ENCODE results near the gene PADI3.
"Not testable (repeated sequence)": the region's sequence is repeated elsewhere in the genome, so short reads cannot be mapped to it uniquely, and the experiment has no call there.

Gene PADI3

DNA sequence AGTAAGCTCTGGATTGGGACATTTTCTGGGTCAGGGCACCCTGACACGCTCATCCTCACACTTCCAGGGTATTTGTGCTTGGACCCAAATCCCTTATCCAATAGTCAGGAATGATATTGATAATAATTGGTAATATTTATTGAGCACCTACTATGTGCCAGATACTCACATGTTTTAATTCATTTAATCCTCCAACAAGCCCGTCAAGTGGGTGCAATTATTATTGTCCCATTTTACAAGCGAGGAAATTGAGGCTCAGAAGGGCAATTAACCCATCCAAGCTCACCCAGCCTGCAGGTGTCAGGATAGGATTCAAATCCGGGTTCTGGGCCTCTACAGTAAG lies 11.4 kb upstream of the PADI3 start:
- in situ Hi-C loops (cut with HindIII; ENCODE audit: low sequenced_read_pairs), result no loop called here

DNA sequence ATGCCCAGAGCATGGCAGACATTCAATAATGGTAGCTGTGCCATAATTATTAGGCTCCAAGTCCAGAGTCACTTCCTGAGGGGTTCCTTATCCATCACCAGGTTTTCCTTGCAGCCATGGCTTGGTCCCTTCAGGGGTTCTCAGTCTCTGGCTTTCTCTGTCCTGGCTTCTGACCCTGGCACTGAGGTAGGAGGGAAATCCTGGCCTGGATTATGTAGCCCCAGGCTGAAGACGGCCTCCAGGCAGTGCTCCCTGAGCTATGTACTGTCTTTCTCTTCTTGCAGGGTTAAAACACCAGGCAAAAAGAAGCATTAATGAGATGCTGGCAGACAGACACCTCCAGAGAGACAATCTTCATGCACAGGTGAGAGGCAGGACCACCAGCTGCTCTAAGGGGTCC lies 9.5 kb upstream of the PADI3 start:
- in situ Hi-C loops (cut with HindIII; ENCODE audit: low sequenced_read_pairs), result no loop called here

DNA sequence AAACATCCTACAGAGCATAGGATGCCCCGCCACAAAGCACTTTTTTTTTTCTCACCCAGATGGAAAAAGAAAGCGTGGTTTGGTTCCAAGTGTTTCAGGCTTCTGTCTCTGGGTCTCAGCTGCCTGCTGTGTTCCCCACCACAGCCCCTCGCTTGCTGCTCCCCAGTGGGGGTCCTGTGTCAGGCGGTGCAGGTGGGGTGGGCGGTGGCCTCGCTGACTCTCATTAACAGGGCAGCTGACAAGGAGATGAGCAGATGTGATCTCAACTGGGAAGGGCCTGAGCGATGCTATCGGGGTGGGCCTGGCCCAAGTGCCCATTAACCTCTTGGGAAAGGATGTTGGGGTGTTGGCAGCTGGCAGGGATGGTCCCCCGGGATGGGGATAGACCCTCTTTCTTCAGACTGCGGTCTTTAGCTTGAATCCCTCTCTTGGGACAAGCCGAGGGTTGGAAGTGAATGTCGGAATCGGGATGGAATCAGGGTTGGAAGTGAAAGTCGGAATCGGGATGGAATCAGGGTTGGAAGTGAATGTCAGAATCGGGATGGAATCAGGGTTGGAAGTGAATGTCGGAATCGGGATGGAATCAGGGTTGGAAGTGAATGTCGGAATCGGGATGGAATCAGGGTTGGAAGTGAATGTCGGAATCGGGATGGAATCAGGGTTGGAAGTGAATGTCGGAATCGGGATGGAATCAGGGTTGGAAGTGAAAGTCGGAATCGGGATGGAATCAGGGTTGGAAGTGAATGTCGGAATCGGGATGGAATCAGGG lies 7.7 kb upstream of the PADI3 start:
- in situ Hi-C loops (cut with HindIII; ENCODE audit: low sequenced_read_pairs), result not testable (repeated sequence)

DNA sequence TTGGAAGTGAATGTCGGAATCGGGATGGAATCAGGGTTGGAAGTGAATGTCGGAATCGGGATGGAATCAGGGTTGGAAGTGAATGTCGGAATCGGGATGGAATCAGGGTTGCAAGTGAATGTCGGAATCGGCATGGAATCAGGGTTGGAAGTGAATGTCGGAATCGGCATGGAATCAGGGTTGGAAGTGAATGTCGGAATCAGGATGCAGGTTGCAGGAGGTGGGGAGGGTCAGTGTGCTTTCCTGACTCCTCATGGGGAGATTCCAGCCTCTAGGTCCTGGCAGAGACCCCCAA lies 7.2 kb upstream of the PADI3 start:
- in situ Hi-C loops (cut with HindIII; ENCODE audit: low sequenced_read_pairs), result not testable (repeated sequence)

DNA sequence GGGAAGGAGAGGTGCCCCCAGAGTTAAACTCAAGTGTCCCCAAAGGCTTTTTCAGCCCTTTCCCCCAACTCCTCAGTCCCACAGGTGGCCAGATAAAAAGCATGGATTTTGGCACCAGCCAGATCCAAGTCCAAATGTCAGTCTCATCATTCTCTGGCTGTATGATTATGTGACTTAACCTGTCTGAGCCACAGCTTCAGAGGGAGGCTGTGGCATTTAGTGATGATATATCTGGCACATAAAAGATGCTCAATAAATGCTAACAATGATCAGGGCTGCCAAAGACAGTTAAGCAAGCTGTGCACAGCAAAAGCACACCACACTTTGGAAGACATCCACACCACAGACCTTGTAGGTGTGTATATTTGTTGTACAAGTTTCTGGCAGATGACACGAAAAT lies 5.6 kb upstream of the PADI3 start:
- in situ Hi-C loops (cut with HindIII; ENCODE audit: low sequenced_read_pairs), result no loop called here

DNA sequence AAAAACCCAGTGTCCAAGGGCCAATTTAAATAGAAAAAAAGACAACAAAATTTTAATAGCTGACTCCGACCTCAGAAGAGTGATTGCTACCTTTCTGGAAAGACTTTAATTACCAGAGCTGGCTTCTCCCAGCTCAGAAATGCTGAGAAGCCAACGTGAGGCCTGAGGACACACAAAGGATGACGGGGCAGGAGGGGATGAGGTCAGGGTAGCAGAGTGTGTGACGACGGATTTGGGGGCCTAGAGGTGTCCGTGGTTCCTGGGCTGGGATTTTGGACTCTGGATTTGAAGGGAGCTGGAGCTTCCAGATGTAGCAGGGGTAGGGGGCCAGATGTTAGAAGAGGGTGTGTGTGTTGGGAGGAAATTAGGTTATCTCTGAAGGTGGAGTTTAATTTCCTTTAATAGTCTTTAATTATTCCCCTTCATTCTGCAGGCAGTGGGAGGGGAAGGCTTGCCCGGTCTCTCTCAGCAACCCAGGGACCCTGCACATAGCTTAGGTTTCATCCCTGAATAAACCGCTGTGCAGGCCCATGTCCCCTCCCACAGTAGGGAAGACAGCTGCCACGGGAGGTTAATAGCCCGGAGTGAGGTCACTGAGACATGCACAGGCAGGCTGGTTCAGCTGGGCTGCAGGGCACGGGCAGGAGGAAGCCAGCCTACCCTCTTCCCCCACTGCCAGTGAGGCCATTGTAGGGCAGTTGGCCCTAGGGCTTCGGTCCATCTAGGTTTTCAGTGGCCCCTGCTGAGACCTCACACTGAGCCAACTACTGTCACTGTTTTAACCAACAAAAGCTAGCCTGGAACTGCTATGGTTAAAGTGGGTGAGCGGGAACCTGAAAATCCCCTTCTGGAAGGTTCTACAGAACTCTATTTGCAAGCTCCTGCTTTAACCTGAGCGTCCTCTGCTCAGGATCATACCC lies 3.8 kb upstream of the PADI3 start:
- in situ Hi-C loops (cut with HindIII; ENCODE audit: low sequenced_read_pairs), result no loop called here

DNA sequence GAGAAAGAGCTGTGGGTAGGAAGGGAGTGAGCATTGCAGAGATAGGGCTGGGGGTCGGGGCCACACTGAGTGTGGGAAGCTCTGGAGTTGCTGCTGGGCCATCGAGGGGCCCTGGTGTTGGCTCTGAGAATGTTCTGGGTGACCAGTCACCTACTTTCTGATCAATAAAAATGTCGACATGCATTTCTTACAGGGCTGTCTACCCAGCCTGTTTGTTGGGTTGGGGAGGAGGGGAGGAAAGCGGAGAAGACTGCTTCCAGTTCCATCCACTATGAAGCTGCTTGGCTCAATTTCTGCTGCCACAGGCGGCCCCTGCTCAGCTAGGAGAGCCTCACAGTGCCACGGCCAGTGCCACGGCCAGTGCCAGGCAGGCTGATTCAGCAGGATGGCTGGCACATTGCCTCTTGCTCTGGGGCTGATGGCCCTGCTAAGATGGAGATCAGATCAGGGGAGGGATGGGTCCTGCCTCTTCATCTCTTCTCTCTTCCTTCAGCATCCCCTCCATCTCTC lies 3.0 kb upstream of the PADI3 start:
- in situ Hi-C loops (cut with HindIII; ENCODE audit: low sequenced_read_pairs), result no loop called here

DNA sequence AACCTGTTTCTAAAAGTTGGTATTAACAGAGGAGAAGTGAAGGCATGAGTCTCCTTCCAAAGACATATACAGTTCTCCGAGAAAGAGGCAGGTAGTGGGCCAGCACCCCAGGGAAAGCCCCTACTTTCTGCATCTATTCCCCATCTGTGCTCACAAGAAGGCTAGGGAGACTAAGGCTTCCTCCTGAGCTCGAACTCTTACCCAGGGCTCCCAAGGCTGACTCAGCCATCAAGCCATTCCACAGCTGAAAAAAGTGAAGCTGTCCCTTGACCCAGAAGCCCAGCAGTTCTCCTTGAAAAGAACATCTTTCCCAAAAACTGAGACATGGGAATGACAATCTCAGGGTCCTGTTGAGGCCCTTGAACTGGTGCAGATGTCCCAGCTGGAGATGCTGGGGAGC lies 1.9 kb upstream of the PADI3 start:
- in situ Hi-C loops (cut with HindIII; ENCODE audit: low sequenced_read_pairs), result no loop called here

DNA sequence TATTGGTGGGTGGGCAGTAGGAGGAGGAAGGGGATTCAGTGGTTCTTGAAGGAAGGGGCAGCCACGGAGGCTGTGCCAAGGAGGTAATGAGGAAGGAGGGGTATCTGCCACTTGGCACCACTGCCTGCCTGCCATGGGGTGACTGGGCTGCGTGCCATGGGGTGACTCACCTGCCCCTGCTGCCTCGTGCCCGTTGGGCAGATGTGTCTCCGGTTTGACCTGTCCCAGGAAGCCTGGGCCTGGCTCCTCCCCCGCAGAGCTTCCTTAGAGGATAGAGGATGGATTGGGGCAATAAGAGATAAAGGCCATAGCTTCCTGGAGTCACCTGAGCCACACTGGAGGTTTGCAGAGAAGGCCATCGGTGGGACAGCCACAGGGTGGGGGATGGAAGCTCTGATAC lies 1.7 kb downstream of the PADI3 start:
- in situ Hi-C loops (cut with HindIII; ENCODE audit: low sequenced_read_pairs), result no loop called here

DNA sequence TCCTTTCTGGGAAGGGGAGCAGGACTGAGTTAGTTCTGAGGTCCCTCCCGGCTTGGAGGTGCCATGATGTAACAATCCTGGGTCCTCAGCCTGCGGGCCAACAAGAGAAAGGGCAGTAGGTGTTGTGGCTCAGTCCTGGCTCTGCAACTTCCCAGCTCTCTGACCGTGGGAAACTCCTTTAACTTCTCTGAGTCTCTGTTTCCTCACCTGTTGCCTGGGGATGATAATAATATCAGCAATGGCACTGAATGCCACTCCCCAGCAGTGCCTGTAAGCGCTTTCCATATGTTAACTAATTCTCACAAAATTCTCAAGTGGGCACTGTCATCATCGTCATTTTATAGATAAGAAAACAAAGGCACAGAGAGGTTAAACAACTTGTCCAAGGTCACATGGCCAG lies 2.3 kb downstream of the PADI3 start:
- in situ Hi-C loops (cut with HindIII; ENCODE audit: low sequenced_read_pairs), result no loop called here

DNA sequence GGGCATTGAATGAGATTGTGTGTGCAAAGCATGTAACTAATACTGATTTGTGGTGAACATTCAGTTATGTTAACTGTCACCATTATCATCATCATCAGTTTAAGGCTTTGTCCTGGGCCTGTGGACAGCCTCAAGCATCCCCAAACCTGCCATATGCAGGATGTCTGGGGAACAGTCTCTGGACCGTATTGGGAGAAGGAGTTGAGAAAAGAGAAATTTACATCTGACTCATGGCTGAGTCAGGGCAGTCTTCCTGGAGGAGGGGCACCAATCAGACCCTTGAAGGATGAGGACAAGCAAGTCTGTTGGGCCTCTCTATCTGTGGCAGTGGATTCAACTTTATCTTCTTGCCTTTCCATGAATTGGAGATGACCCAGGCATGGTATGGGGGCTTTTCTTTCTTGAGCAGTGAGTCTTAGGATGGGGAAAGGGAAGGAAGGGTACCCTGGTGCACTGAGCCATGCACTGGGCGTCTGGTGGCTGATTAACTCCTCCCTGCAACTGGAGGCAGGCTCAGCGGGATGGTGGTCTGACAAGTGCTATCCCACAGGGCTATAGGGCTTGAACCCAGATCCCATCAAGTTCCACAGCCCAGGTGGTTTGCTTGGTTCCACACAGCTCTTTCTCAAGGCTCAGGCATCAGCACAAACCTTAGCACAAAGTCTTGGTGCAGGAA lies 2.9 kb downstream of the PADI3 start:
- in situ Hi-C loops (cut with HindIII; ENCODE audit: low sequenced_read_pairs), result no loop called here

DNA sequence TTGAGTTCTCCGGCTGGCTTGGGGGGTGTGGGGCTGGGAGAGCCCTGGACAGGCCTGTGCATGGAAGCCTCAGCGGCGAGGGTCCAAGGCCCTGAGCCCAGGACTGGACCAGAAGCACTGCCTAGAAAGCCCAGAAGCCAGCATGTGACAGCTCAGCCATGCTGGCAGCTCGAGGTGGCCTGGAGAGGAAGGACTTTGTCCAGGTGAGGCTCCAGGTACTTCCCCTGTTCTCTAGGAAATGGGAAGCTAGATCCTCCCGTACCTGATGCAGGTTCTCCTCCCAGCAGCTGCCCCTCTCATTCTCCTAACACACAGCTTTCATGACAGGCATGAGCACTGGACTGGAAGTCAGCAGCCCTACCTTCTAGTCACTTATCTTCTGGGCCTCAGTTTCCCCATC lies 6.4 kb downstream of the PADI3 start:
- in situ Hi-C loops (cut with HindIII; ENCODE audit: low sequenced_read_pairs), result no loop called here

DNA sequence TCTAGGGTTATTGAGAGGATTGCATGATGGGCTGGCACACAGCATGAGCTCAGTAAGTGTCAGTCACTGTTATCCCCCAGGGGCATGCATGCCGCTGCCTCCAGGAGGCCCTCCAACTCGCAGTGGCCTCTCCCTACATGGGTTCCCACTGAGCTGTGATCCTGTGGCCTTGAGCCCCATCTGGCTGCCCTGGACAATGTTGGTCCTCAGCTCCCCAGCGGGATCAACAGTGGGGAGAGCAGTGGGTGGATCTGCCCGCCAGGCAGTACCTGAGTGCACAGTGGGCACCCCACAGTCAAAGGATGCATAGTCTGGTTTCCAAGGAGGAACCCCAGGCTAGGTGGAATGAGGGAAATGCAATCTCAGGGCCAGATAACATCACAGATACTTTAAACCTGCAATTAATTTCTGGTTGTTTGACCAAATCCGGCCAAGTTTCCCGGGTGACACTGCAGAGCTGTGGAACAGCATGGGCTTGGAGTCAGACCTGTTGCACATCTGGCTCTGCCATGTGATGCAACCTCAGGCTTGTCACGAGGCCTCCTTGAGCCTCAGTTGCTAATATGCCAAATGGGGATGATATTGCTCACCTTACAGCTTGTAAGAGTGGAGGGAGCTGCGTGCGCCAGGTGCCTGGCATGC lies 9.3 kb downstream of the PADI3 start:
- in situ Hi-C loops (cut with HindIII; ENCODE audit: low sequenced_read_pairs), result no loop called here

DNA sequence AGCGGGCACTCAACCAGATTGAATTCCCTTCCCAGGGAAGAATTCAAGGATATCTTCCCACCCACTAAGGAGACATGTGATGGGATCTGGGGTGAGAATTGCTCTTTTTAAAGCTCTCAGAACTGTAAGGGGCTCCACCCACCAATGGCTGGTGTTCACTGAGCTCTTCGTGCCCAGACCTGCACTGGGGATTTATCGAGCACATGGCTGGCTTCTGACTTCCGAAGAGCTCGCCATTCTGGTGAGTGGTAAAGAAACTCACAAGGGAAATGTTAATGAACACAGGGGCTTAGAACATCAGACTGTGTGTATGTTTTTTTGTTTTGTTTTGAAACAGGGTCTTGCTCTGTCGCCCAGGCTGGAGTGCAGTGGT lies 9.8 kb downstream of the PADI3 start:
- in situ Hi-C loops (cut with HindIII; ENCODE audit: low sequenced_read_pairs), result no loop called here

DNA sequence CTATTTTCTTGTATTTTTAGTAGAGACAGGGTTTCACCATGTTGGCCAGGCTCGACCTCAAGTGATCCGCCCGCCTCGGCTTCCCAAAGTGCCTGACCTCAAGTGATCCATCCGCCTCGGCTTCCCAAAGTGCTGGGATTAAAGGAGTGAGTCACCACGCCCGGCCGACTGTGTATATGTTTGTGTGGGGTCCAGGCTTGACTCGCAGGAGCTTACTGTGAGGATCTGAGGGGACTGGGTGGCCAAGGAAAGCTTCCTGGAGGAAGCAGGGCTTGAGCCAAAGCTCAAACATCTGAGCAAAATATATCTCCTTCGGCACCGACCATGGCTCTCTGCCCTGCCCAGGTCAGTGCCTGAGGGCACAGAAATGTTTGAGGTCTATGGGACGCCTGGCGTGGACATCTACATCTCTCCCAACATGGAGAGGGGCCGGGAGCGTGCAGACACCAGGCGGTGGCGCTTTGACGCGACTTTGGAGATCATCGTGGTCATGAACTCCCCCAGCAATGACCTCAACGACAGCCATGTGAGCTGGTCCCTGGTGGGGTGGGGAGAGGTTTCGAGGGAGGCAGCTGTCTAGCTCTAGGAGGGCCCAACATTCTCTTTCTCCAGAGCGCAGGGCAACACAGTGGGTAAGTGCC lies 10.5 kb downstream of the PADI3 start:
- in situ Hi-C loops (cut with HindIII; ENCODE audit: low sequenced_read_pairs), result no loop called here

DNA sequence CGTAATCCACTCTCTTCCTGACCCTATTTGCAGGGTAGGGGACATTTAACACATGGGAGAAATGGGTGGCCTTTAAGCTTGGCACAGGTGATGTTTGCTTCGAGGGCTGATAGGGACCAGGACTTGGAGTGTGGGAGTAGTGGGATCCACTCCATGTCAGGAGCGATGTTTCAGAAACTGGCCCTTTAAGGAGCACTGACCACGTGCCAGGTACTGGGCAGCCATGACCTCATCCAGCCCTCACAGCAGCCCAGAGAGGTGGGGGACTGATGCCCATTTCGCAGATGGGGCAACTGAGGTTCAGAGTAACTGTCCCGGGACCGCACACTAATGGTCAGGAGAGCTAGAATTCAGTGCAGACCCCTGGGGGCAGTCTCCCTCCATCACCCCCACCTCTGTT lies 11.4 kb downstream of the PADI3 start:
- in situ Hi-C loops (cut with HindIII; ENCODE audit: low sequenced_read_pairs), result loop anchor here (5.0 kb wide), 2 partner anchors 73 to 92 kb away; no protein-coding TSS in a partner anchor

DNA sequence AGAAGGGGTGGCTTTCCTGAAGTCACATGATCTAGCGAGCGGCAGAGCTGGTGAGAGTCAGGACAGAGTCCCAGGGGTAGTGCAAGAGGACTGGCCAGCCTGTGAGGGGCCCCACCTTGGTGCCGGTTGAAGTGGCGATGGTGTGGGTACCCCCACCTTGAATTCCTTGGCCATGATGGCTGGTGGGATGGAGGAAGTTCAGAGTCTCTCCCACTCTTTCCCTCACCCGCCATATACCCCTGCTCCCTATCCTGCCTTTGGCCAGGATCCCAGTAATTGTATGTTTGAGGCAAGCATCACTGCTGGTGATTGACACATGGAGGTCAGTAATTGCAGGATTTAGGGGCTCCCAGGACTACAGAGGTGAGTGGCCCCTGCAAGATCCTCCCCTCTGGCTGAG lies 11.8 kb downstream of the PADI3 start:
- in situ Hi-C loops (cut with HindIII; ENCODE audit: low sequenced_read_pairs), result loop anchor here (5.0 kb wide), 2 partner anchors 73 to 92 kb away; no protein-coding TSS in a partner anchor

DNA sequence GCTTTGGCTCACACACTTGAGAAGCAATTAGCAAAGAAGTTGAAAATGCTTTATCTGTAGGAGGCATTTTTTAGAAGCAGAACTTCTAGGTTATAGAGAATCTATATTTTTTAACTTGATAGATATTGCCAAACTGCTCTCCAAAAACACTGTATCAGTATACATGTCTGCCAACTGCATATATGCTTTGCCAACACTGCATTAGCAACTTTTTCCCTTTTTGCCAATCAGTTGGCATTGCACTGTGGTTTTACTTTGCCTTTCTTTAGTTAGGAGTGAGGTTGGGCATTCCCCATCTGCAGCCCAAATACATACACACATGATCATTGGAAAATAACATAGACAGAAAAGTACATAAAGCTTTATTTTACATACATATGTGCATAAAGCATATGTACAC lies 15.0 kb downstream of the PADI3 start:
- in situ Hi-C loops (cut with HindIII; ENCODE audit: low sequenced_read_pairs), result loop anchor here (5.0 kb wide), 2 partner anchors 77 to 88 kb away; no protein-coding TSS in a partner anchor

DNA sequence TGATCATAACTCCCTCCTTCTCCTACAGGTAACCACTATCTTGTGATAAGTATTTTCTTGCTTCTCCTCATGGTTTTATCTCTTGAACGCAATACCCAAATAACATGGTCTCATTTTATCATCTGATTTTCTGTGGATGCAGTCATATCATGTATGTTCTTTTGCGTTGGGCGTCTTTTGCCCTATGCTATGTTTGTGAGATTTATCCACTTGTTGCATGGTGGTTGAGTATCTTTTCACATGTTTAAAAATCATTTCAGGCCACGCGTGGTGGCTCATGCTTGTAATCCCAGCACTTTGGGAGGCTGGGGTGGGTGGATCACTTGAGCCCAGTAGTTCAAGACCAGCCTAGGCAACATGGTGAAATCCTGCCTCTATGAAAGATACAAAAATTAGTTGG lies 15.6 kb downstream of the PADI3 start:
- in situ Hi-C loops (cut with HindIII; ENCODE audit: low sequenced_read_pairs), result loop anchor here (5.0 kb wide), 2 partner anchors 77 to 88 kb away; no protein-coding TSS in a partner anchor

DNA sequence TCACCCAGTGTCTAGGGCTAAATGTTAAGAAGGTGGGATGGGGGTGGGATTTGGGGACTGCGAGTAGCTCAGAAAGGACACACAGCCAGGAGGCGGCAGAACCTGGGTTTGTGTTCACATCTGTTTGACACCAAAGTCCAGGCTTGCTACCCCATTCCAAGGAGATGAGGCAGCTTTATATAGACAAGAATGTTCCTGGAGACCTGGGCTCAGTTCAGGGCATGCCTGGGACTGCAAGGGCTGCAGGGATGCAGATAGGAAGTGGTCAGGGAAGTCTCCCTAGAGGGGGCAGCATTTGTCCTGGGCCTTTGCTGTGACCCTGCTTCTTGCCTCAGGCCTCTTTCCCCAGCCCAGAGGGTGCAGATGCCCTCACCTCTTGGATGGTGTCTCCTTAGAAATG lies 16.3 kb downstream of the PADI3 start:
- in situ Hi-C loops (cut with HindIII; ENCODE audit: low sequenced_read_pairs), result no loop called here

DNA sequence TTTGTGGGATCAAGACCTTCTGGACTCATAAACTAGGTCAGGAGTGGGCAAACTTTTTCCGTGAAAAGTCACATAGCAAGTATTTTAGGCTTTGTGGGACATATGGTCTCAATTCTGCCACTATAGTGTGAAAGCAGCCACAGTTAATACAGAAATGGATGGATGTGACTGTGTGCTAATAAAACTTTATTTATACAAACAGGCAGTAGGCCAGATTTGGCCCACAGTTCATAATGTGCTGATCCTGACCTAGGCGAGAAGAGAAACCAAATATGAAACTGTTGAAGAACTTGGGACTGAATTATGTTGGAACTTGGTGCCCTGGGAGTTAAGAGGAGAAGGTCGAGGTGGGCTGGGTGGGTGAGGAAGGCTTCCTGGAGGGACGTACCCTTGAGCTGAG lies 17.1 kb downstream of the PADI3 start:
- in situ Hi-C loops (cut with HindIII; ENCODE audit: low sequenced_read_pairs), result no loop called here
